Measurements from ENCODE around the gene VPS13A.
"Not testable (repeated sequence)": the region's sequence is repeated elsewhere in the genome, so short reads cannot be mapped to it uniquely, and the experiment has no call there.

The VPS13A gene

GRCh38 chr9:77305622-77306400, 128.5 kb downstream of the VPS13A start:
- no peak for DNase-seq

DNA sequence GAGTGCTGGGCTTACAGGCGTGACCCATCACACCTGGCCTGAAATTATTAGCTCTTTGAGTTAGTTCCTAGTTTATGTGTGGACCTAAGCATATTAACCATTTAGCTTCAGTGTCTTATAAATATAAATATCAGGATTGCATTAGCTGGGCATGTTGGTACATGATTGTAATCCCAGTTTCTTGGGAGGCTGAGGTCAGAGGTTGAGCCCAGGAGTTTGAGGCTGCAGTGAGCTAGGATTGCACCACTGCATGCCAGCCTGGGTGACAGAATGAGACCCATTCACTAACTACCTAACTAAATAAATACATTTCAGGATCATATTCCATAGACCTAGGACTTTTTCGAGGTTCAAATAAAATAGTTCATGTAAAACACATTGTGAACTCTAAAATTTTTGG, 129.8 kb downstream of the VPS13A start:
- no peak for DNase-seq

DNA sequence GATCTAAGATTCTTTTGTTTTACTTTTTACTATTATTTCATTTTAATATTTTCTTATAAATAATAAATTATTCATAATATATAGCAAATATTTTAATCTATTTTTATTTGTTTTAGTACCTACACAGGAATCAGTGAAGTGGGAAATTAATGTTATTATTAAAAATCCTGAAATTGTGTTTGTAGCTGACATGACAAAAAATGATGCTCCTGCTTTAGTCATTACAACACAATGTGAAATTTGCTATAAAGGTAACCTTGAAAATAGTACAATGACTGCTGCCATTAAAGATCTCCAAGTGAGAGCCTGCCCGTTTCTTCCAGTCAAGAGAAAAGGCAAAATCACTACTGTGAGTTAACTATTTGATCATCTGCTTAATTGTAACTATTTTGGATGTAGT, 138.7 kb downstream of the VPS13A start:
- no peak for DNase-seq

GRCh38 chr9:77325058-77325457, 147.7 kb downstream of the VPS13A start:
- DNase-seq: no peak

DNA sequence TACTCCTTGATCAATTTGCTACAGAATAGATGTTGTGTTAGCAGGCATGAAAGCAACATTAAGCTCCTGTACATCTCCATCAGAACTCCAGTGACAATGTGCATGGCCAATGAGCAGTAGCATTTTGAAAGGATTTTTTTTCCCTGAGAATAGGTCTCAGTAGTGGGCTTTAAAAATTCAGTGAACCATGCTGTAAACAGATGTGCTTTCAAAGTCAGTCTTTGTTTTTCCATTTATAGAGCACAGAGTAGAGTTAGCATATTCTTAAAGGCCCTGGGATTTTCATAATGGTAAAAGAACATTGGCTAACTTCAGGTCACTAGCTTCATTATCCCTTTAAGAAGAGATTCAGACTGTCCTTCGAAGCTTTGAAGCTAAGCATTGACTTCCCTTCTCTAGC, 150.8 kb downstream of the VPS13A start:
- DNase-seq: no peak

- no peak for DNase-seq
Measured at GRCh38 chr9:77370064-77370463, 192.7 kb downstream of the VPS13A start.

DNA sequence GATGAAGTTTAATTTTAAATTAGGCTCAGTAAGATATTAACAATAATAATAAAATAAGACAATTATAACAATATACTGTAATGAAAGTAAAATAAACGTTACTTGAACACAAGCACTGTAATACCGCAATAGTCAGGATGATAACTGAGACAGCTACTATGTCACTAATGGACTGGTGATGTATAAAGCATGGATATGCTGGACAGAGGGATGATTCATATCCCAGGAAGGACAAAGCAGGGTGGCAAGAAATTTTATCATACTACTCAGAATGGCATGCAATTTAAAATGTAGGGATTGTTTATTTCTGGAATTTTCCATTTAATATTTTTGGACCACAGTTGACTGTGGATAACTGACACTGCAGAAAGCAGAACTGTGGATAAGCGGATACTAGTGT, 196.9 kb downstream of the VPS13A start:
- no peak for DNase-seq

- DNase-seq: peak; percentile 72
Measured at GRCh38 chr9:77375956-77376532, 198.7 kb downstream of the VPS13A start.

DNA sequence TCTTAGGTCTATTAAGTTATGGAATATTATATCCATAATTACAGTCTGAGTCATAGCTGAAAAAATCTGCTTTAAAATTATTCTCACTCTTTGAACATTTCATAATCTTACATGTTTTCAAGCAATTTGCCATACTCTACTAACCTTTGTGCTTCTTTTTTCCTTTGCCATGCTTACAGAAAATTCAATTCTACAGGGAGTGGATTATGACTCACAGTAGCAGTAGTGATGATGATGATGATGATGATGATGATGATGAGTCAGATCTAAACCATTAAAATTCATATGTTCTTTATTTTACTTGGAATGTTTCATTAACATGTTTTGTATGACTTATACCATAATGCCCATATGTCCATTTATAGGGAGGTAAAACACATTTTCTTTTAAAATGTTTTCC, 207.1 kb downstream of the VPS13A start:
- DNase-seq: no peak

- no peak for DNase-seq
Measured at GRCh38 chr9:77386187-77386586, 208.9 kb downstream of the VPS13A start.

DNA sequence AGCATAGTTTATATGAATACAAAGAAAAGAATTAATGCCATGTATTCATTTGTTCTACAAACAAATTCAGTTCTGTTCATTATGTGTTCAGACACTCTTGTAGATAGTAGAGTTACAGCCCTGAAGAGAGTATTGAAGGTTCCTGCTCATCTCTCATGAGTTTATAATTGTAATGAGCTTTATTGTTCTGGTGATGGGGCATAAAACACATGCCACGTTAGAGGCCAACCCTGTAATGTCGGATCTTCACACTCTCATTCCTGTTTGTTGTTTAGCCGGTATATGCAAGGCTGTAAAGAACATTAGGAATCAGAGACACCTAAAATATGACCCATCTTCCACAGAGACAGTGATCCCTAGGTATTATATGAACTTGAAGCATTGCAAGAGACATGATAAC, 214.5 kb downstream of the VPS13A start:
- no peak for DNase-seq

DNA sequence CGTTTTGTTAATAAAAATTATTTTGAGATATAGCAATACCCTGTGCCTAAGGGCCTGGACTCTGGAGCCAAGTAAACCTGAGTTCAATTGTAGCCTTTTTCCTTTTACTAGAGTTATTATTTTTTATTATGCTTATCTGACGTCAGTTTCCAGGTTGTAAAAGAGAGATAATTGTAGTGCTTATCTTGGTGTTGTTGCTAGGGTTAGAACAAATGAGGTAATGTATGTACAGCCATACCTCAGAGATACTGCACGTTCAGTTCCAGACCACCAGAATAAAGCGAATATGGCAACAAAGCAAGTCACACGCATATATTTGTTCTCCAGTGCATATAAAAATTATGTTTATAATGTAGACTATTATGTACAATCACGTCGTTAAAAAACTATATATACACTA, 215.0 kb downstream of the VPS13A start:
- DNase-seq: no peak

DNA sequence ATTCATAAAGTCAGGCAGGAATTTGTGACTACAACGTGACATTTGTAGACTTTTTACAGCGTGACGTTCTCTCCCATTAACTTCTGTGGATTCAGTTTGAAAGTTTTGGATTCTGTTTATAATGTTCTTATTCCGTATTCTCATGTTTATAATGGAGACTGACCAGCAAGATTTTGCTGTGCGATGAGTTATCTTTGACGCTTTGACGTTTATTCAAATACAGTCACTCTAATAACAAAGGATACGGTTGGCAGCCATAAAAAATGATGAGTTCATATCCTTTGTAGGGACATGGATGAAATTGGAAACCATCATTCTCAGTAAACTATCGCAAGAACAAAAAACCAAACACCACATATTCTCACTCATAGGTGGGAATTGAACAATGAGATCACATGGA, 221.2 kb downstream of the VPS13A start:
- DNase-seq: not testable (repeated sequence)

- no peak for DNase-seq
Measured at GRCh38 chr9:77399964-77400363, 222.6 kb downstream of the VPS13A start.

DNA sequence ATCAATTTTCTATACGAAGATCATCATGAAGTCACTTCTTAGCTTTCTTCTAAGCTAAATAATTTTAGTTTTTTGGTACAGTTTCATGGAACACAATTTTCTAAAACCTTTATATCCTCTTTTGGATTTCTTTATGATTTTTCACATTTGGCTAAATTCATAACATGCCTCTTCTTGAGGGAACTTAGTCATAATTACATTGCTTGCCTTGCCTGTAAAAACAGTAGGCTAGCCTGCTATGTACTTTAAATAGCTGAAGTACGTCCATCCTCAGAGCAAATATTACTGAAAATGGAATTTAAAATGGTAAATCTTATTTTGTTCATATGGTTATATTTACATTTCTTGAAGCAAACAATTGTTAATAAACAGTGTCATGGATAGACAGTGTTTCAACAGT, 225.0 kb downstream of the VPS13A start:
- no peak for DNase-seq

GRCh38 chr9:77403239-77403638, 225.9 kb downstream of the VPS13A start:
- no peak for DNase-seq

- DNase-seq: not testable (repeated sequence)
Measured at GRCh38 chr9:77408521-77408920, 231.2 kb downstream of the VPS13A start.

DNA sequence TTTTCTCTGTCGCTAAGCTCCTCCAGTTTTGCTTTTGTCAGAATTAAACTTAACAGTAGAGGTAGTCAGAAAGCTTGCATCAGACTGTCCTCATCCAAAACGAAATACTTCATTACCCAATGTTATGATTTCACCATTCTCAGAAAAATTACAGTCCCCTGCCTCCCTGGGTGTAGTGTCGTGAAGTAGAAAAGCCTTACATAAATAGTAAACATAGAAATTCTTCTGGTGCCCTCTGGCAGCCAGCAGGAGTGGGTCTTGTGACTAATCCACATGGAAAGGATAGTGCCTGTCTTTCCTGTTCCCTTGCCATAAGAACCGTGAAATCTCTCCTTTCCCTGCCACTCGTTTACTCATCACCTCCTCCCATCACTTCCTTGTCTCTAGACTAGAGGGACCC, 240.2 kb downstream of the VPS13A start:
- DNase-seq: no peak

- DNase-seq: no peak
Measured at GRCh38 chr9:77418226-77418625, 240.9 kb downstream of the VPS13A start.

DNA sequence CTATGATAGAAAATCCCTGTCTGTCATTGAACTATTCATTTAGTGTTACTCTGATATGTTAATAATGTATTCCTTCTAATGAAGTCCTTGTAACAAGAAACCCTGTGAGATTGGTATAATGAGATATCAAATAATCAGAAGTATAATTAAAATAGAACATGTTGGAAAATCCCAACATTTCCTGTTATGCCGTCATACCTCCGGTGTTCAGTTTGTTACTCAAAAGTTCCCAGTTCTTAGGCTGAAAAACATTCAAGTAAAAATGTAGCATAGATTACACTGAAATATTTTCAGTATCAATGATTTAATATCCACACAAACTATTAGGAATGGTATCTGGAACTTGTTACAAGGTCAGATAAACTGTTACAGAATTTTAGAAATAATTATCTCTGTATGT, 243.3 kb downstream of the VPS13A start:
- no peak for DNase-seq

- no peak for DNase-seq
Measured at GRCh38 chr9:77421506-77422265, 244.4 kb downstream of the VPS13A start.

DNA sequence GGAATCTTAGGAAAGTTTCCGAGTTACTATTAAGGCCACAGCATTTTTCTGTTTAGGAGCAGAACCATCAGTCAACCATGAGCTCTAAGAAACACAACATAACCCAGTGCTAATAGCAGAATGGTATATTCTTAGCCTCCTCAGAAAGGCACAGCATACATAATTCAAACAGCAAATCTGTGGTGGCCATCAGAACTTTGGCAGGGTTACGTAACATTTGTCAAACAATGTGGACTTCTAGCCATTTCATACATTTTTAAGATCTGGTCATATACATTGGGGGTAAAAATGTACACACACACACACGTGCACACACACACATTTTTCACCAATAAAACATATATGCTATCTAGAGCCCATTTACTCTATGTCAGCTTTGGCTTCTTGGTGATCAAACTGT, 245.6 kb downstream of the VPS13A start:
- no peak for DNase-seq

GRCh38 chr9:77423841-77424240, 246.5 kb downstream of the VPS13A start:
- DNase-seq: no peak

- no peak for DNase-seq
Measured at GRCh38 chr9:77424993-77425392, 247.7 kb downstream of the VPS13A start.

Measured in eye (tissue), 1 donor.